AG20443 (cell line): Measurements from ENCODE around the gene CMBL.
"Not testable (repeated sequence)": the region's sequence is repeated elsewhere in the genome, so short reads cannot be mapped to it uniquely, and the experiment has no call there.

Experiments
- DNase-seq: peaks from one replicate; pipeline ENCODE4 v3.0.0; 2012; ENCODE audit warnings: low spot score, mixed read lengths

CMBL gene

DNA sequence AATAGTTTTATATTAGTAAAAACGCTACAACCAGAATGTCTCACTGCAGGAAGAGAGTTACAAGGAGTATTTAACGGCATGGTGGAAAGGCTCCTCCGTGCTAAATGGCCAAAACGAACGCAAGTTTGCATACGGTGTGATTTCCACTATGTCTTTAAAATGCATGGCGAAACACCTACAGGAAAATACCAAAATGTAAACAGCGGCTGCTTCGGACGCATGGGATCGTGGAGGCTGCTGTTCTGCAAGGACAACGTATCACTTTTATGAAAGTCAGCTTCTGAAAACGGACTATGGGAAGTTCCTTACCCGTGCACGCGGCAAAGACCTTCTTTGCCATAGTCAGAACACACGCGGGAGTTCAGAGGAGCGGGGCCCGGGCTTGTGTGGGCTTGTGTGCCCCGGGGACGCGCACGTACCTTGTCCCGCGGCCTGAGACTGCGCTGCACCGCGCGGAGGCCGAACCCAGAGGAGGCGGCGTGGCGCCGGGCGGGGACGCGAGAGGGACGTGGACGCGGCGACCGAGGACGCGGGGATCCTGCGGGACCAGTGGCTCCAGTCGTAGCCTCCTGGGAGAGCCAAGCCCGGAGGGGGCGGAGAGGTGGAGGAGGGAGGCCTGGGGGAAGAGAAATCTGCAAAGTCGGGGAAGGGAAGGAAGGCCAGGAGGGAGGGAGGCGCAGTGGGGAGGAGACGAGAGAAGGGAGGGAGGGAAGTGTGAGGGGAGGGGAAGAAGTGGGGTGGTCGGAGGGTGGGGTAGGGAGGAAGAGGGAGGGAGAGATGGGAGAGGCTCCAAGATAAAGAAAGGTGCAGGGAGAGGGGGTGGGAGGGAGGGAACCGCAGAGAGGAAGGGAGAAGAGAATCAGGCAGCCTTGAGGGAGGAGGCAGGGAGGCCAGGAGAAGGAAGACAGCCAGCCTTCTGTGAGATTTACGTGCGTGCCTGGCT, at the start of gene CMBL:
Gene CMBL, minus strand, starts transcription at position 697 of the 943 bp plus-strand sequence. CDS start 17,140 bp downstream, outside the sequence.
- peak; percentile 80 for DNase-seq

DNA sequence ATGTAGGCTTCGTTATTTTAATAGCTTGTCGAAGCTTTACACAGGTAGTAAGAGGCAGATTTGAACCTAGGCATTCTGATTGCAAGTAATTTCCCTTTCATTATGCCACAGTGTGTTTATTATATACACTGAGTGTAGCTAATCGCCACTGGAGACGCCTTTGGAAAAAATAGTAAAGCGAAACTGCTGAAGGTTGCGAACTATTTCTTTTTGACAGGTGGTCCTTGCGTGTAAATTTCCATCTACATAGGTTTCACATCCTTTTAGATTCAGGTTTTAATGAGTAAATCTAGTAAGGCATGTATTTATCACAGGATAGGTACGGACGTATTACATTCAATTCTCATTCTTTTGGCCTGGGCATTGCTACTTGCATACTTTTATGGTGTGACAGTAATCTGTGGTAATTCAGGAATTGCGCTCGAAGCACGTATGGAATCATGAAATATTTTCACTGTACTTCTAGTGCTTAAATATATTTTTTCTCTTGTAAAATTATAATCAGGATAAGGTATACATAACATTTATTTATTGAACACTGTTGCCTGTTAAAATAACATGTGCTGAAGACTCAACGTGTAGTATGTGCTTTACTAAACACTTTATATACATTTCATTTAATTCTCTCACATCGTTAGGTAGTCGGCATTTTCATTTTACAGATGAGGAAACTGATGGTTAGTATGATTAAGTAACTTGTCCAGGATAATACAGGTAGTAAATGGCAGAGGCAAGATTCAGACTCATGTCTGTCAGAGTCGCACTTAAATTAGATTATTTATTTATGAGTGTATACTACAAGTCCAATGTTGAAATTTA, 47.6 kb upstream of the CMBL start:
- no peak for DNase-seq

DNA sequence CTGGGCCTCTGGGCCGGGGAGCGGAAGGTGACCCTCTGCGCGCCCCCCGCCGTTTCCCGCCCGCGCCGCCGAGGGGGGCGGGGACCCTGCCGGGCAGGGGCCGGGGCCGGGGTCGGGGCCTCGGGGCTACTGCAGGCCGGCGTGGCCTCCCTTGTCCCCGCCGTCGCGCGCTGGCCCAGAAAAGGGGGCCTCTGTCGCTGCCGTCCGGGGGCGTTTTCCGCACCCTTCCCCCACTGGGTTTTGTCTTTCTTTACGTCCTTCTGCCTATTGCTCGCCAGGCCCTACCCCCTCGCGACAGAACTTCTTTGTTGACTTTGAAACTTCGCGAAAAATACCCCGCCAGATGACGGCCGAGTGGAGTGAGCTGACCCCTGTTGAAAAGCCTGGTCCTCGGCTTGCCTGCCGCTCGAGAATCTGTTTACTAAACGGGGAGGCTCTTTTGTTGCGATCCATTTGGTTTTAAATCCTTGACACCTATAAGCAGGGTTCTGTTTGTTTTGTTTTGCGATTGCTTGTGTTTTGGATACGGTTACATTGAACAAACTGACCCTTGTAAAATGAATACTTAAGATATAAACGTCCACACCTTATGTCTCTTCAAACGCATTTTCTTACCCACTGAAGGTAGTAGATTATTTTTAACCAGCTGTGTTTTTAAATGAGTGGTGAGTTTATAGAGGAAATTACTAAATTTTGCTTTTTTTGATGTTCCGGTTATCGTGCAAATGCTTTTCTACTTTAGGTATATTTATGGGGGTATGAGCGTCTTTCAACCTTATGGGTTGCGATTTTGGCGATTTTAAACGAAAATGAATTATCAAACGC, 46.6 kb upstream of the CMBL start:
- DNase-seq = no peak

DNA sequence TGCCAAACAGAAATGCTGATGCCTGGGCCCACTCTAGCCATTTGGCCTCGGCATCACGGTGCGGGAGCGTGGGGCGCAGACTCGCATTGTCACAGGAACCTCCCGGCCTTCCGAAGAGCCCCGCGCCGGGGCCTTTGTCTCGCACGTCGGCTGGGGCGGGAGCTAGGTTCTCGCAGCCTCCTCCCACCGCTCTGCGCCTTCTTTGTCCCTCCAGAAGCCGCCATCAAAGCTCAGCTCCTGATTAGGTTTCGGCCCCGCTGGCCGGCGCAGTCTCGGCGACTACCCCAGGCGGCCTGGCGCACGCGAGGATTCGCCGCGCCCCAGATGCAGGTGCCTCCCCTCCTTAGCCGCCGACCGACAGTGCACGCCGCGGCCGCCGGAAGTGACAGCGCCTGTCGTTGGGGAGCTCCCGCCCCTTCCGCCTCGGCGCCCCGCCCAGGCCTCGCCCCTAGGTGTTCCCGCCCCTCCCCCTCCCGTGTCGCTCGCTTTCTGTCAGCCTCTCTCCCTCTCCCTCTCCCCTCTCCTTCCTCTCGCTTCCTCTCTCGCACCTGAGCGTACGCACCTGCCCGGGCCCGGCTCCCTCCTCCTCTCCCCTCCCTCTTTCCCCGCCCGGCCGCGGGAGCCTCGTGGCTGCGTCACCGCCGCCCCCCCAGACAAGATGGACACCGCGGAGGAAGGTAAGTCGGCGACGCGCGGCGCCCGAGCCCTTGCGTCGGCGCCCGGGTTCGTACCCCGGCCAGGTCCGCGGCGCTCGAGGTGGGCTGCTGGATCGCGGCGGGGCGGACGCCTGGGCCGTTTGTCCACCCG, 45.7 kb upstream of the CMBL start, which contains the start of gene MARCHF6:
Gene MARCHF6, plus strand, starts transcription at position 455 of the 807 bp plus-strand sequence. Its CDS starts 204 bp downstream, at position 659.
- DNase-seq = peak; percentile 95

DNA sequence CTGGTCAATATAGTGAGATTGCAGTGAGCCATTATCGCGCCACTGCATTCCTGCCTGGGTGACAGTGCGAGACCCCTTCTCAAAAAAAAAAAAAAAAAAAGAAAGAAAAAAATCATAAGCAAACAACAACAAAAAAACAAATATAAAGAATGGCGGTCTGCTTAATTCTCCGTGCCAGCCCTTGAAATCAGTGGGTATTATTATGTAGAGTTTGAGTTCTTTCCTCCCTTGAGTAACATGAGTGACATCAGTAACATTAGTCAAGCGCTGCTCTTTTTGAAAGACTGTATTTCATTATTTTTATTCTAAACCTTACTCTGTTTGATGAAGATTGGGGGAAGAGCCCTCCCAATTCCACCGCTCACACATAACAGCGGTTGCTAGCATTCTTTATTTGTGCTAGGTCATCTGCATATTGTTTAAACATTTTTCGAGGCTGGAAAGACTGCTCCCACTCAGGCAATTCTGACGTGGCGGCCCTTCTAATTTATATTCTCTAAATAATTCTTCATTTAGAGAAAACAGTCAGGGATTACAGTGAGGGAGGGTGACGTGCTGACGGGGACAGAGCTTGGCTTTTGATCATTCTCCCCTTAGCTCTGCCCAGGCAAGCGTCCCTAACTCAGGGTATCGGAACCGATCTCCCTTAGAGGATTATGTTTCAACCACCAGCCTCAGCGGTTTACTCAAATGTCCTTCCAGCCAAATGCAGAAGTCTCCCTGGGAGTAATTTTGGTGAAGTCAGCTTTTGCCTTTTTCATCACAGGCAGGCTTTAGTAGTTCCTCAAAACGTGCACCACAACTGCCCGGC, 44.9 kb upstream of the CMBL start:
- no peak for DNase-seq

DNA sequence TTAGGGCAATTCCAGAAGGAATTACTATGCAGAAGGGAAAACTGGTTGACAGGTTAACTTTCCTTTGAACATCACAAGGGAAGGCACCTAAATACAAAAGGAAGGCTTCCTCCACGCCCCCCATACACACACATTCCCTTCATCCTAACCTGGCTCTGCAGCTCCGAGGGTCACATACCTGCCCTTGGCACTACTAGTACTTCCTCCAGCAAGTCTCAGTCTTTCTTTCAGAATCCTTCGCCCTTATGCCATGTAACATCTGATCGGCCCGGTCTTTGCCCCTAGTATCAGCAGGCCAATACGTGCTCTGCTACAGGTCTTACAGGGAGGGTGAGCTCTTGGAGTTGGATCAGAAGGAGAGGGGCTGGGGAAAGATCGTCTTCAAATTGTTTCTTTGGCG, 44.2 kb upstream of the CMBL start:
- no peak for DNase-seq

DNA sequence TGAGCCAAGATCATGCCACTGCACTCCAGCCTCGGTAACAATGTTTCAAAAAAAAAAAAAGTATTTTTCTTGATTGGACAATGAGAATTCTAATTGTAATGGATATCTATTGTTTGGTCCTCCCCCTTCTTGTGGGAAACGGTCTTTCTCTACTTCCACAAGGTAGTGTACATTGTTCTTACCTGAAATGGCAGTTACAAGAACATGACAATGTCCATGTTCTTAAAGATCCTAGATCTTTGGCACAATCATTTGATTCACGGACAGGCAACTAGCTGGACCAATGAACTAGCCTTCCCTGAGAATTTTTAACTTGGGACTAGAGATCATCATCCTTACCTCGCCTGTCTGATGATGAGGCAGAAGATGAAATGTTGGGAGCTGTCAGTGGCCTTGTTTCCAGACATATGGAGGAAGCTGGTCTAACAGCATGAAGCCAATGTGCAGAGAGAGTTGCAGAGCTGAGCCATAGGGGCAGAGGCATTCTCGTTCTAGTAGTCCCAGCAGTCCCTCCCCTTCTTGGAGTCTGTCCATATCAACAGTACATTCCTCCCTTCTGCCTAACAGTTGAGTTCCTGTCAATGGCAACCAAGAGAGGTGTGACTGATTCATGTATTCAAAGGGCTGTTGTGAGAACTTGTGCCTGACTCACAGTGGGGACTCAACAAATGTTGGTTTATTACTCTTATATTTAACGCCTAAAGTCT, 43.6 kb upstream of the CMBL start:
- no peak for DNase-seq

DNA sequence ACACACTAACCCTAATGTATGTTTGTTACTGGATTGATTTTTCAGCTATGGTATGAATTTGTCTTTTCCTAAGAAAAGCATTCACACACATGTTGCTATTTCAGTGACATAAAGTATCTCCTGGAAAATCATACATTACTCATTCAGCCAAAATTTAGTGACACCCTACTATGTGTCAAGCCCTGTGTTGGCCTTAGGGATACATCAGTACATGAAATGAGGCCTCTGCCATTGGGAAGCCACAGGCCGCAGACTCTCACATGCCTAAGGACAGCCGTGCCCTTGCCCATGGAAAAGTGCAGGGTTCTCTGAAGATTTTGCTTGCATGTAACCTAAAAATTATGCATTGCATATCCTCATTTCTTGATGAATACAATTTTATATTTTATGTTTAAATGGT, 40.6 kb upstream of the CMBL start:
- no peak for DNase-seq

DNA sequence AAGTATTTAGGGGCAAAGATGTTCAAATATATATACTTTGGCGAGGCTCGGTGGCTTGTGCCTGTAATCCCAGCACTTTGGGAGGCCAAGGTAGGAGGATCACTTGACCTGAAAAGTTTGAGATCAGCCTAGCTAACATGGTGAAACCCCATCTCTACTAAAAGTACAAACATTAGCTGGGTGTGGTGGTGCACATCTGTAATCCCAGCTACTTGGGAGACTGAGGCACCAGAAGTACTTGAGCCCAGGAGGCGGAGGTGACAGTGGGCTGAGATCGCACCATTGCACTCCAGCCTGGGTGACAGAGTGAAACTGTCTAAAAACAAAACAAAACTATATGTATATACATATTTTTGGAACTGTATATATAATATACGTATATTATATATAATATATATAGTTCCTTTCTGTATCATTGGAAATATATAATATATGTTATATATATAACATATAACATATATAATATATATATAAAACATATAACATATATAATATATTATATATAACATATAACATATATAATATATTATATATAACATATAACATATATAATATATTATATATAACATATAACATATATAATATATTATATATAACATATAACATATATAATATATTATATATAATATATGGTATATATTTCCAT, 36.9 kb upstream of the CMBL start:
- DNase-seq = not testable (repeated sequence)

DNA sequence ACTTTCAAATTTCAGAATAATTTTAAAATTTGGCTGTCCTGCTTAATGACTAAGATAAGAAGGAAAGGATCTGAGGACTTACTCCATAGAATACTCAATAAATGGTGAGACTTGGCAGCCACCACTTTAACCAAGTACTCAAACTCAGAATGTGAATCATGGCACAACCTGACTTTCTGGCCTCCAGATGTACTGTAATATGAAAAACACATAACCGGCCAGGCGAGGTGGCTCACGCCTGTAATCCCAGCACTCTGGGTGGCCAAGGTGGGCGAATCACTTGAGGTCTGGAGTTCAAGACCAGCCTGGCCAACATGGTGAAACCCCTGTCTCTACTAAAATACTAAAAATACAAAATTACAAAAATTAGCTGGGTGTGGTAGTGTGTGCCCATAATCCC, 35.8 kb upstream of the CMBL start:
- DNase-seq = no peak

DNA sequence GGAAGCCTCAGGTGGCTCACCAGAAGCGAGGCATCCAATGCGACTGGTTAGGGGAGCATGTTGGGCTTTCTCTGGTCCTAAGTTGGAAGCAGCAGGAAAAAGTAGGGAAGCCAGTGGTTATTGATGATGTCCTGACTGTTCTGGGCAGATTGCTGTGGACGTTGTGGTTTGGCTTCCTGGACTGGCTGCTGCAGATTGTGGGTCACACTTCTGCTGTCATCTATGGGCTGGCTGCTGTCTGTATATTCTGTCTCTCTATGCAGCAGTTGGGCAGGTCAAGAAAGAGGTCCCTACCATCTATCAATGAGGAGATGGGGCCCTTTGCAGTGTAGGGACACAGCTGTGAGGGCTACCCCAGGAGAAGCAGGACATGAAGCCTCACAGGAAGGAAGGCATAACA, 32.3 kb upstream of the CMBL start:
- no peak for DNase-seq

DNA sequence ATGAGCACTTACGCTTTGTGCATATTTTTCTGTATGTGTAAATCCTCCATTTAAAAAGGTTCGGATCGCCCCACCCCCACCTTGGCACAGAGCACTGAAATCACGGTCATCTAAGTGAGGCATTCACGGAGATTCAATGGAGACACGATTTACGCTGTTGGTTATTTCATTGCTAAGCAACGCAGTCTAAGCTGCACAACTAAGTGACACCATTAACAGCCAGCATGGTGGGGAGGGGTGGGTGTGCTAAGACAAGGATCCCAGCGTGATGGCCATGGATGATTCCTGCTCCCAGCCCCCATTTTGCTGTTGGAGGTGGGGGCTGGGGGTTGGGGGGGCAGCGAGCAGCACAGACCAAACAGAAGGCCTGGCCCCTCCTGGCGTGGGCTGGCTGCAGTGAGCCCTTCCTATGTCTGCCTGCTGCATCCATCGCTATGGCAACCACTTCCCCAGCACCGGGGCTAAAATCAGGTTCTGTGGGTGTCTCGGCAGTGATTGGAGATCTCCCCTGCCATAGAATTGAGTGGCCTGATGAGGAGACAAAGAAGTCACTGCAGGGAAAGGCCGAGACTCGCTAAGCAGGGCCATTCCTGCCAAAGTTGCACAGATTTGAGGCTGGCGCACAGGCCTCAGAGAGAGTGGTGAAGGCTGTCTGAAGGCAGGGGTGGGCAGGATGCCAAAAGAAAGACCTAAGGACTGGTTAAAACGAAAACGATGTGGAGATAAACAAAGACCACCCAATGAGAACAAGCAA, 31.5 kb upstream of the CMBL start:
- no peak for DNase-seq

DNA sequence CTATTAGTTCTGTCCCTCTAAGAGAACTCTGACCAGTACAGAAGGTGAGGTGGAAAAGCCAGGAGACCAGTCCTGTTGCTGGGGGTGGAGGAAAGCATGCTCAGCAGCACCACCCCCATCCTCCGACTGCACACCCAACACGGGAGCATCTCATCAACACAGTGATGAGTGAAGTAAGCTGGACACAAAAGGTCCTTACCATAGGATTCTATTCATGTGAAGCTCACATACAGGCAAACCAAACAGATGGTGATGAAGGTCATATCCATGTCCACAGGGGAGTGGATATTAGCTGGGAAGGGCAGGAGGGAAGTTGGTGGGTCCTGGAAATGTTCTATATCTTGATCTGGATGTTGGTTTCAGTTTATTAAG, 31.0 kb upstream of the CMBL start:
- no peak for DNase-seq

DNA sequence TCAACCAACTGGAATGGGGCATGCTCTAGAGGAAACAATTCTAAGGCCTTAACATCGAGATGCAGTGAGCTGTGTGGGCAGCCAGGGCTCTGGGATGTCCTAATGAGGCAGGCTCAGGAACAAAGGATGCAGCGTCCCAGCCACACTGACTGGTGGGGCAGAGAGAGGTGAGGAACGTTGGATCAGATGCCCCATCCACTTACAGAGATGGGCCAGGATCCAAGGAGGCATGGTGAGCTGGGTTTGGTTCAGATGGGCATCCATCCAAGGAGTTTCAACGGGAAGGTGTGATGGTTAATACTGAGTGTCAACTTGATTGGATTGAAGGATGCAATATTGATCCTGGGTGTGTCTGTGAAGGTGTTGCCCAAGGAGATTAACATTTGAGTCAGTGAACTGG, 30.3 kb upstream of the CMBL start:
- DNase-seq = no peak

DNA sequence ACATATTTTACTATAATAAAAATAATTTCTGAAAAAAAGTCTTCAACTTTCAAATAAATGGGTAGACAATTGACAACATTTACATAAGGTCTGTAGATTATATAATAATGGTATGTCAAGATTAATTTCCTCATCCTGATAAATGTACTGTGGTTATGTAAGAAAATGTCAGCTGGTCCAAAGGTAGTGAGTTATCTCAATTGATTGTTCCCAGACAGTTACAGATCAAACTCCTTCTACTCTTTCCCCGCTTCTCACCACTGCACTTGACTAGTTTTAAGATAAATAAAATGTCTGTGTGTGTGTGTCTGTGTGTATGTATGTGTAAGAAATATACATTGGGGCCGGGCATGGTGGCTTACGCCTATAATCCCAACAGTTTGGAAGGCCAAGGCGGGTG, 29.4 kb upstream of the CMBL start:
- DNase-seq = no peak

DNA sequence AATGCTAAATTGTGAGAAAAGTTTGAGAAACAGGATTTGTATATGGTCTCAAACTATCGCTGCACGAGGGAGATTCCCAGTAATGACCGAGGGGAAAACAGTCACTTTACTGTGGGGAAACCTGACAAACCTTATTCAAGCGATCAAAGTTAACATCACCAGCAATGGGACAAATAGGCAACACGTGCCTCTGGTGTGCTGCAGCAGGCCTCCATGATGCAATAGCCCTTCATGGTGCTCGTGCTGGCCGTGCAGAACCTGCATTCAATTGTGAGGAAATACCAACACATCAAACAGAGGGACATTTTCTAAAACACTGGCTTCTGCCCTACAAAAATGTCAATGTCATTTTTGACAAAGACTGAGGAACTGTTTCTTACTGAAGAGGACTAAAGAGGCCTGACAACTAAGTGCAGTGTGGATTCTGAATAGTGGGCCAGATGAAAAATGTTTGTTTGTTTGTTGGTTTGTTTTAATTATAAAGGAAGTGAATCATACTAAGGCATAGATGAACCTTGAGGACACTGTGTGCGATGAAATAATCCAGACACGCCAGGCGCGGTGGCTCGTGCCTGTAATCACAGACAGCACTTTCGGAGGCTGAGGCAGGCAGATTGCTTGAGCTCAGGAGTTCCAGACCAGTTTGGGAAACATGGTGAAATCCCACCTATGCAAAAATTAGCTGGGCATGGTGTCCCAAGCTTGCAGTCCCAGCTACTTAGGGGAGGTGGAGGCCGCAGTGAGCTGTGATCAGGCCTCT, 28.2 kb upstream of the CMBL start:
- no peak for DNase-seq

DNA sequence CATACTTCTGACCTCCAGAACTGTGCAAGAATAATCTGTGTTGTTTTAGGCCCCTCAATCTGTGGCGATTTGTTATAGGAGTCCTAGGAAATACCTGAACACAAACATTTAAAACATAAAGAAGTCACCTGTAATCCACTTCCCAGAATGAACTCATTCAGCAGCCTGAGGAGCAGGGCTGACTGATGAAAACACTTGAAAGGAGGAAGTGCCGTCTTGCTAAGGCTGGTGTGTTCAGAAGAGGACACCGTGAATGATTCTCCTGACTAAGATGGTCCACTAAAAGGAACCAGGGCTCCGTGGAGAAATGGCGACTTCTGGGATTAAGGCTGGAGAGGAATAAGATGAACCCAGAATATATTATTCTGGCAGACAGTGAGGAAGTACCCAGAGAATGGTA, 27.1 kb upstream of the CMBL start:
- no peak for DNase-seq
